Neuronal stem cell (in vitro differentiated cells): ENCODE data around the gene MGST3.

Experiments used
- DNase-seq: peaks from one replicate; pipeline ENCODE4 v3.0.0-alpha.2; 2013; ENCODE audit warnings: low spot score
- H2AFZ ChIP-seq: one replicate; pipeline ENCODE4 v1.6.1; 2013; ENCODE audit warnings: mild to moderate bottlenecking, low read length, inconsistent platforms
- H2AK5ac ChIP-seq: 2 replicates; pipeline ENCODE4 v1.6.1; 2013; ENCODE audit warnings: low read depth, mild to moderate bottlenecking, inconsistent platforms, low read length, moderate library complexity, mixed read lengths
- H2BK120ac ChIP-seq: 2 replicates; pipeline ENCODE4 v1.6.1; 2013; ENCODE audit warnings: low read depth, mild to moderate bottlenecking, inconsistent platforms, low read length, moderate library complexity, mixed read lengths
- H2BK12ac ChIP-seq: one replicate; pipeline ENCODE4 v1.6.1; 2013; ENCODE audit warnings: low read length, inconsistent platforms
- H2BK15ac ChIP-seq: 2 replicates; pipeline ENCODE4 v1.6.1; 2013; ENCODE audit warnings: mild to moderate bottlenecking, low read length, inconsistent platforms, mixed read lengths
- H2BK5ac ChIP-seq: one replicate; pipeline ENCODE4 v1.6.1; 2013; ENCODE audit warnings: inconsistent platforms, mild to moderate bottlenecking, low read length, moderate library complexity
- H3K14ac ChIP-seq: one replicate; pipeline ENCODE4 v1.6.1; 2013; ENCODE audit warnings: low read length, inconsistent platforms
- H3K18ac ChIP-seq: 2 replicates; pipeline ENCODE4 v1.6.1; 2013; ENCODE audit warnings: low read length, inconsistent platforms
- H3K23ac ChIP-seq: 2 replicates; pipeline ENCODE4 v1.6.1; 2013; ENCODE audit warnings: low read depth, mild to moderate bottlenecking, mixed read lengths, low read length, inconsistent platforms; ENCODE audit not compliant: poor library complexity
- H3K27ac ChIP-seq: replicated peaks from 3 replicates; pipeline ENCODE4 v1.5.1; 2013; ENCODE audit warnings: low read length, inconsistent platforms
- H3K27me3 ChIP-seq, 3 experiments: 2 replicates each; pipeline ENCODE4 v1.6.1; 2013; ENCODE audit warnings: low read length in 3 of 3, mild to moderate bottlenecking in 2 of 3, inconsistent platforms in 1 of 3, low read depth in 1 of 3, mixed read lengths in 1 of 3, moderate library complexity in 1 of 3; ENCODE audit not compliant: control insufficient read depth in 3 of 3, insufficient read depth in 3 of 3
- H3K36me3 ChIP-seq, 2 donors: replicated peaks in 1 of 2; 2 replicates each; pipeline ENCODE4 v1.6.1; 2013; ENCODE audit warnings: low read length in 2 of 2; ENCODE audit not compliant: control insufficient read depth in 2 of 2, insufficient read depth in 2 of 2
- H3K4ac ChIP-seq: 2 replicates; pipeline ENCODE4 v1.6.1; 2013; ENCODE audit warnings: inconsistent platforms, mild to moderate bottlenecking, low read length, moderate library complexity
- H3K4me1 ChIP-seq, 2 donors: 1 replicate in 1 of 2; 2 replicates in 1 of 2; pipeline ENCODE4 v1.6.1; 2013; ENCODE audit warnings: low read length in 2 of 2, low read depth in 1 of 2; ENCODE audit not compliant: control insufficient read depth in 2 of 2, insufficient read depth in 1 of 2
- H3K4me2 ChIP-seq: one replicate; pipeline ENCODE4 v1.6.1; 2013; ENCODE audit warnings: mild to moderate bottlenecking, low read length, inconsistent platforms; ENCODE audit not compliant: insufficient read depth, poor library complexity, severe bottlenecking
- H3K4me3 ChIP-seq, 2 donors: 2 replicates each; pipeline ENCODE4 v1.5.1; 2013; ENCODE audit warnings: low read length in 2 of 2, mild to moderate bottlenecking in 2 of 2, inconsistent platforms in 1 of 2, moderate library complexity in 1 of 2
- H3K79me1 ChIP-seq: one replicate; pipeline ENCODE4 v1.6.1; 2013; ENCODE audit warnings: low read depth, mild to moderate bottlenecking, inconsistent platforms, low read length, moderate library complexity
- H3K9ac ChIP-seq: one replicate; pipeline ENCODE4 v1.6.1; 2013; ENCODE audit warnings: mild to moderate bottlenecking, low read depth, low read length, inconsistent platforms; ENCODE audit not compliant: poor library complexity
- H3K9me3 ChIP-seq, 2 donors: replicated peaks in 1 of 2; 2 replicates each; pipeline versions ENCODE3 to v1.6.1; 2013; ENCODE audit warnings: low read length in 2 of 2, mild to moderate bottlenecking in 2 of 2, inconsistent platforms in 1 of 2, low read depth in 1 of 2, mixed read lengths in 1 of 2, moderate library complexity in 1 of 2; ENCODE audit not compliant: control insufficient read depth in 2 of 2, insufficient read depth in 1 of 2
- H4K8ac ChIP-seq: one replicate; pipeline ENCODE4 v1.6.1; 2013; ENCODE audit warnings: low read depth, mild to moderate bottlenecking, inconsistent platforms, low read length, moderate library complexity
- H4K91ac ChIP-seq: one replicate; pipeline ENCODE4 v1.6.1; 2013; ENCODE audit warnings: low read length, low read depth, mild to moderate bottlenecking, inconsistent platforms; ENCODE audit not compliant: poor library complexity
- WGBS, 2 donors: extraction: QIAGEN DNeasy Blood & Tissue Kit; methylation state at CpG; one replicate each; pipeline ENCODE4 v1.1.7; 2013; ENCODE audit warnings: missing lambda C conversion rate in 2 of 2, mixed read lengths in 1 of 2; ENCODE audit not compliant: insufficient read length in 2 of 2, insufficient replicate concordance in 1 of 2; ENCODE audit errors: extremely low coverage in 2 of 2; 5-methylcytosine and 5-hydroxymethylcytosine counted together

MGST3 gene

DNA sequence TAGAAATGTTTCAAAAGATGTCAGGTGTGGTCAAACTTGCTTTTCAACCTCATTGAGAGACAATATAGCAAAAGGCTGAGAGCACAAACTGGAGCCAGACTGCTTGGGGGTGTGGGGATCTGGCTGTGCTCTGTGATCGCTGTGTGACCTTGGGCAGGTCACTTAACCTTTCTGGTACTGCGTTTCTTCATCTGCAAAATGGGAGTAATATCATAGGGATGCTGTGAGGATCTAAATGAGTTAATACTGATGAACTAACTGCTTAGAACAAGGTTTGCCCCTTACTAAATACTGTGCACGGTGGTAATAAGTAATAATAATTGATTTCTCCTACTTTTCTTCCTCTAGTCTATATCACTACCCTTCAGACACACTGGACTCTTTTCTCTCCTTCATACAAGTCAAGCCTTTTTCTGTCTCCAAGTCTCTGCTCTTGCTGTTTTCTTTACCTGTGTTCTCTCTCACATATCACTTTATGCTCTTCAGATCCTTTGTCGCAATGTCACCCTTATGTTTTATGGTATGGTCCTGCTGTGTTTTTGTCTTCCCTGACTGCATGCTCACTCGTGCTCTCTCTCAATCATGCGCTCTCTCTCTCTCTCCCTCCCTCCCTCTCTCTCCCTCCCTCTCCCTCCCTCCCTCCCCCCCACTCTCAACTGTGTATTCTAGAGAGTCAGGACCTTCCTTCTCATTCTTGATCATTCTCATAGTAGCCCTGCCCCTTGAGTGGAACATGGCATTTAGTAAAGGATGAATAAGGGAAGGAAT, 3.3 kb downstream of the MGST3 start:
- Histone ChIP-seq H3K4me3 (no peak overlapping the region), H3K14ac (no peak overlapping the region), H2BK15ac (no peak overlapping the region), H3K4me2 (no peak overlapping the region), H3K36me3 (peaks cover 0 to 13% of the 10 kb centered on the region in 2 donors), H3K27me3 (peaks cover 0 to 6% (median 0%) of the 10 kb centered on the region in 3 experiments), H2BK120ac (no peak overlapping the region), H4K91ac (no peak overlapping the region), H3K79me1 (peaks cover 4% of the 10 kb centered on the region), H3K27ac (no peak overlapping the region), H2BK5ac (no peak overlapping the region), H3K4me1 (peaks cover 5 to 8% of the 10 kb centered on the region in 2 donors), H3K4ac (no peak overlapping the region), H3K23ac (no peak overlapping the region), H3K9me3 (no peaks in the 10 kb centered on the region), H3K9ac (no peak overlapping the region), H4K8ac (no peak overlapping the region), H2AFZ (no peak overlapping the region), H2BK12ac (no peak overlapping the region), H3K18ac (no peak overlapping the region), H2AK5ac (no peak overlapping the region)
- no peak for DNase-seq
- WGBS, 2 donors = no CpG with 5 or more reads among the region's 6 CpGs

DNA sequence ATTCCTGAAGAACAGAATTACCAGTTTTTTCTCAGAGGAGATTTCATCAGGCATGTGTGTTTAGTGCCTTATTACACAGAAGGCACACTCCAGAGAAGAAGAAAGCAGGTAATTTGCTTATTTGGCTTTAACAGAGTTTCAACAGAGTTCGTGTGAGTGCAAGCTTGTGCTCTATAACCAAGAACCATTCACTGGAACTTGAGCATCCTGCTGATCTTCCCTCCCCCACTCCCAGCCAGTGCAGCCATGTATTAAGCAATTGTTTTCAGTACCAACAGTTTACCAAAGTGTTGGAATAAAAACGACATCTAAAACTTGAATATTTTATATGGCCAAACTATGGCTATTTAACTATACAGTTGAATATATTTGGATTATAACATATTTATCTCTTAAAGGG, 4.3 kb downstream of the MGST3 start:
- Histone ChIP-seq H3K18ac (no peak overlapping the region), H3K23ac (no peak overlapping the region), H3K4me3 (no peak overlapping the region), H3K27me3 (no peaks in the 10 kb centered on the region), H3K4ac (no peak overlapping the region), H4K91ac (no peak overlapping the region), H3K4me2 (no peak overlapping the region), H2BK120ac (no peak overlapping the region), H3K36me3 (peaks cover 0 to 18% of the 10 kb centered on the region in 2 donors), H3K9me3 (no peaks in the 10 kb centered on the region), H2BK15ac (no peak overlapping the region), H3K9ac (no peak overlapping the region), H3K14ac (no peak overlapping the region), H2AFZ (no peak overlapping the region), H3K79me1 (peaks cover 4% of the 10 kb centered on the region), H4K8ac (no peak overlapping the region), H2AK5ac (no peak overlapping the region), H3K4me1 (peaks cover 5 to 8% of the 10 kb centered on the region in 2 donors), H3K27ac (no peak overlapping the region), H2BK5ac (no peak overlapping the region), H2BK12ac (no peak overlapping the region)
- WGBS, 2 donors = no CpG with 5 or more reads among the region's 2 CpGs
- DNase-seq = no peak

DNA sequence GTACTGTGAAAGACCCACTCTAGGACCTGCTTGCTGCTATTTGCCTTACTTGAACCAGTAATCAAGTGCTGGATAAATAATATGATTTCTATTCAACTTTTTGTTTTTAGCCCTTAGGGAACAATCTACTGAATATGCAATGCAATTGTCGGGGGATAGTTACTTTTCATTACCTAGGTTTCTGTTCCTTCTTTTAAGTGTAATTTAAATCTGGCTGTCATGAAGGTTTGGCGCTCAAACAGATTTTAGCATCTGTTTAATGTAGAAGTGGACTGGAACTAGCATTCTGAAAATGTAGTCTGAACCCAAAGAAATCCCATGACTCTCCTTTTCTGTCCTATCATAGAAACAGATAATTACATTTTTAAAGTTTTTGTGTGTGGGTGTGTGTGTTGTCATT, 4.8 kb downstream of the MGST3 start:
- H3K79me1 ChIP-seq = peaks cover 4% of the 10 kb centered on the region
- no peak overlapping the region for H2BK5ac ChIP-seq
- H2BK120ac ChIP-seq = no peak overlapping the region
- no peak overlapping the region for H4K91ac ChIP-seq
- no peaks in the 10 kb centered on the region for H3K9me3 ChIP-seq
- H2BK15ac ChIP-seq = no peak overlapping the region
- no peak overlapping the region for H2AK5ac ChIP-seq
- H4K8ac ChIP-seq = no peak overlapping the region
- H3K27me3 ChIP-seq = no peaks in the 10 kb centered on the region
- DNase-seq = no peak
- no peak overlapping the region for H3K9ac ChIP-seq
- no peak overlapping the region for H3K4ac ChIP-seq
- H3K18ac ChIP-seq = no peak overlapping the region
- no peak overlapping the region for H3K27ac ChIP-seq
- no peak overlapping the region for H3K4me3 ChIP-seq
- no peak overlapping the region for H3K4me2 ChIP-seq
- no CpG with 5 or more reads among the region's 2 CpGs for WGBS, 2 donors
- peaks cover 5 to 8% of the 10 kb centered on the region in 2 donors for H3K4me1 ChIP-seq
- no peak overlapping the region for H3K23ac ChIP-seq
- peaks cover 0 to 18% of the 10 kb centered on the region in 2 donors for H3K36me3 ChIP-seq
- no peak overlapping the region for H2AFZ ChIP-seq
- no peak overlapping the region for H2BK12ac ChIP-seq
- no peak overlapping the region for H3K14ac ChIP-seq

DNA sequence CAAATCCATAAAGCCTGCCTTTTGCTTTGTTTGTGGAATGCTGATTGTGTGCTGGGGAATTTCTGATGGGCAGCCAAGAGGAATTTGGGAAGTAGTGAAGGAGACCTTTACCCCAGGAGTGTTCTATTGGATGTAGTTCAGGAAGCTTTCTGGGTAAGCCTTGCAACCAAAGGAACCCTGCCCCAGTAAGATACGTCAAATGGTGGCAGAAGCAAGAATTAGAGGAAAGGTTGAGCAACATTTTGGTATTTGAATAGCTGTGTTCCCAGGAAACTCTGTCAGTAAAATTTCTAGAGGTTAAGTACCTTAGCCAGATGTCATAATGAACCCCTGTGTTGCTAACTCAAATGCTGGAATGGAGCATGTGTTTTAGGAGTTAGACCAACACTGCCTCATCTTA, 6.4 kb downstream of the MGST3 start:
- Histone ChIP-seq H3K27ac (no peak overlapping the region), H3K4me2 (no peak overlapping the region), H3K36me3 (peaks cover 0 to 18% of the 10 kb centered on the region in 2 donors), H2BK5ac (no peak overlapping the region), H3K4ac (no peak overlapping the region), H3K4me3 (no peak overlapping the region), H3K14ac (no peak overlapping the region), H3K23ac (no peak overlapping the region), H3K18ac (no peak overlapping the region), H2BK120ac (no peak overlapping the region), H3K27me3 (no peaks in the 10 kb centered on the region), H3K9me3 (no peaks in the 10 kb centered on the region), H2AFZ (no peak overlapping the region), H4K8ac (no peak overlapping the region), H2BK15ac (no peak overlapping the region), H2BK12ac (no peak overlapping the region), H2AK5ac (no peak overlapping the region), H4K91ac (no peak overlapping the region), H3K79me1 (peaks cover 3% of the 10 kb centered on the region), H3K9ac (no peak overlapping the region), H3K4me1 (peaks cover 3 to 7% of the 10 kb centered on the region in 2 donors)
- no CpG with 5 or more reads among the region's 1 CpG for WGBS, 2 donors
- DNase-seq = no peak
